Neural progenitor cell (in vitro differentiated cells): ENCODE data around the gene TFAP2E.

ENCODE experiments used
- EZH2phosphoT487 ChIP-seq: fragments of 200-600 bp; sonication (generic); IDR thresholded peaks from 2 replicates; pipeline ENCODE4 v1.6.1; 2017; ENCODE audit warnings: antibody characterized with exemption
- TF ChIP-seq, protein P1 (sequence below): fragments of 200-600 bp; sonication (generic); IDR thresholded peaks from 2 replicates; pipeline ENCODE4 v1.5.1; 2017; ENCODE audit warnings: antibody characterized with exemption, mild to moderate bottlenecking

GRCh38 chr1:35531368-35531767, 41.7 kb upstream of the TFAP2E start:
- TF ChIP-seq, protein P1, sequence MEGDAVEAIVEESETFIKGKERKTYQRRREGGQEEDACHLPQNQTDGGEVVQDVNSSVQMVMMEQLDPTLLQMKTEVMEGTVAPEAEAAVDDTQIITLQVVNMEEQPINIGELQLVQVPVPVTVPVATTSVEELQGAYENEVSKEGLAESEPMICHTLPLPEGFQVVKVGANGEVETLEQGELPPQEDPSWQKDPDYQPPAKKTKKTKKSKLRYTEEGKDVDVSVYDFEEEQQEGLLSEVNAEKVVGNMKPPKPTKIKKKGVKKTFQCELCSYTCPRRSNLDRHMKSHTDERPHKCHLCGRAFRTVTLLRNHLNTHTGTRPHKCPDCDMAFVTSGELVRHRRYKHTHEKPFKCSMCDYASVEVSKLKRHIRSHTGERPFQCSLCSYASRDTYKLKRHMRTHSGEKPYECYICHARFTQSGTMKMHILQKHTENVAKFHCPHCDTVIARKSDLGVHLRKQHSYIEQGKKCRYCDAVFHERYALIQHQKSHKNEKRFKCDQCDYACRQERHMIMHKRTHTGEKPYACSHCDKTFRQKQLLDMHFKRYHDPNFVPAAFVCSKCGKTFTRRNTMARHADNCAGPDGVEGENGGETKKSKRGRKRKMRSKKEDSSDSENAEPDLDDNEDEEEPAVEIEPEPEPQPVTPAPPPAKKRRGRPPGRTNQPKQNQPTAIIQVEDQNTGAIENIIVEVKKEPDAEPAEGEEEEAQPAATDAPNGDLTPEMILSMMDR: no peak
- no peak for TF ChIP-seq EZH2phosphoT487
